RPMI7951 (cell line): Measurements from ENCODE around the gene CAMK1D. TPM values are rescaled to one million over a fixed set of nuclear protein-coding genes. Genes with fewer than 3 reads are reported as not detected.
A peak's percentile ranks its signal among the peaks of the same experiment; 100 is the strongest.
"Not testable (repeated sequence)": the region's sequence is repeated elsewhere in the genome, so short reads cannot be mapped to it uniquely, and the experiment has no call there.

Source experiments
- DNase-seq: peaks from one replicate; pipeline ENCODE4 v3.0.0-alpha.2; 2012; ENCODE audit warnings: low read depth
- total RNA-seq: library from RNA; depleted of rRNA; stranded (reverse); fragments of >200 nt; shearing (Covaris generic); gene quantifications from 2 replicates; pipeline ENCODE4 v1.2.3, GENCODE V29; 2014; rRNA removed

CAMK1D gene
- not detected in 2 replicates for total RNA-seq

GRCh38 chr10:12348870-12349628 is at the start of gene CAMK1D:
Gene CAMK1D (plus strand): TSS chr10:12349547.
- DNase-seq, result peak; percentile 59

DNA sequence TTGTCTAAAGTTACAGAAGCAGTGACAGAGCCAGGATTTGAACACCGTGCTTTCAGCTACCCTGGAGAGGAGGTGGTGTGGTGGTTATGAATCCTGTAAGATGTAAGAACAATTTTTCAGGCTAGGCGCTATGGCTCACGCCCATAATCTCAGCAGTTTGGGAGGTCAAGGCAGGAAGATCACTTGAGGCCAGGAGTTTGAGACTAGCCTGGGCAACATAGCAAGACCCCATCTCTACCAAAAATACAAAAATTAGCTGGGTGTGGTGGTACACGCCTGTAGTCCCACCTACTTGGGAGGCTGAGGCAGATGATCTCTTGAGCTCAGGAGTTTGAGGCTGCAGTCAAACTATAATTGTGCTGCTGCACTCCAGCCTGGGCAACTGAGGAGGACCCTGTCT is 48.3 kb upstream of the CAMK1D start:
- DNase-seq, result not testable (repeated sequence)

DNA sequence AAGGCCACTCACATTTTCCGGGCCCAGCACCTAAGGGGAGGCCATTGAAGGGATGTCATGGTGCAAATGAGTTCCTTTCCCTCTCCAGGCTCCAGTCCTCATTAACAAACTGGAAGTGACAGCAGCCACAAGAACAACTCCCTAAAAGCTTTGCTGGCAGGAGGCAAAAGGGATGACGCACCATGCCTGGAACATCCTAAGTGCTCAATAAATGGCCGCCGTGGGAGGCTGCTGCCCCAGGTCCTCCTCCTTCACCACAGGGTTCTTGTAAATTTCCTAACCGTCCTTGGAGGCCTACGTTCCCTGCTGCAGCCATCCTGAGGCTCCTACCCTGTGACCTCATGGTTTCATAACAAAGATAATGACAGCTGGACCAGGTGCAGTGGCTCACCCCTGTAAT is 41.3 kb upstream of the CAMK1D start:
- no peak for DNase-seq

DNA sequence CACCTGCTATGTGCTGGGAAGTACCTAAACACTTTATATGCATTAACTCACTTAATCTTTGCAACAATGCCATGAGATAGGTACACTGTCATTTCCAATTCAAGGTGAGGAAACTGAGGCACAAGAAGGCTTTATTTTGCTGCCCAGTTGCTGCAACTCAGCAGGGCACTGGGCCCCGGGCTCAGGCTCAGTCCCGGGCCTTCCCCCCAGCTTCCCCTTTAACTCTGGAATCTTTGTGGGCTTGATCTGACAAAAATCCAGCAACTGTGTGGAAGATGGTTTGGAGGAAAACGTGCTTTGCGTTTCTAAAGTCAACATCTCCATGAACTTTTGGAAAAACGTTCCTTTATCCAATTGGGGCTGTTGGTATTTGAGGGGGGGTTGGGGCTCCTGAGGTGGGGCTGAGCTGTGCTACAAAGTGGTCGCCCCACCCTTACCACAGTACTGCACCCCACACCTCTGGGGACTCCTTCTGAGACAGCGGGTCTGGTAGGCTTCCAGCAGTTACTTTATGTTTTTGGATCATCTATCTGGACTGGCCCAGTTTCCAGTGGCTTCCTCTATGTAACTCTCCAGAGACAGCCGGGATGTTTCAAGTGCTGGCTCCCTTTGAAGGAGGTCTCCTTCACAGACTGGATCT is 40.5 kb upstream of the CAMK1D start:
- DNase-seq, result no peak

- DNase-seq, result not testable (repeated sequence)
Measured at GRCh38 chr10:12309783-12310182, 39.6 kb upstream of the CAMK1D start.

DNA sequence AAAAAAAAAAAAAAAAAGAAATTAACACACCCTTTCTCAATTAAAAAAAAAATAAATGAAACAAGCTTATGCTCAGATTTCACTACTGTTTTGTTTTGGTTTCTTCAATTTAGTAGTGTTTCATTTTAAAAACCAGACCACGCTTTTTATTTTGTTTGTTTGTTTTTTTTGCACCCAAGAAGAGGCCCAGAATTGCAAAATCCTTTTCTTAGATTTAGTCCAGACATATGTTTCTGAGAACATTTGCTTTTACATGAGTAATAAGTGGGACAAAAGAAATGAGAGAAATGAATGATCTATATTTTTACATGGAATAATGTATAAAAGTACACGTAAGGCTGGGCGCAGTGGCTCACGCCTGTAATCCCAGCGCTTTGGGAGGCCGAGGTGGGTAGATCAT is 34.5 kb upstream of the CAMK1D start:
- no peak for DNase-seq

DNA sequence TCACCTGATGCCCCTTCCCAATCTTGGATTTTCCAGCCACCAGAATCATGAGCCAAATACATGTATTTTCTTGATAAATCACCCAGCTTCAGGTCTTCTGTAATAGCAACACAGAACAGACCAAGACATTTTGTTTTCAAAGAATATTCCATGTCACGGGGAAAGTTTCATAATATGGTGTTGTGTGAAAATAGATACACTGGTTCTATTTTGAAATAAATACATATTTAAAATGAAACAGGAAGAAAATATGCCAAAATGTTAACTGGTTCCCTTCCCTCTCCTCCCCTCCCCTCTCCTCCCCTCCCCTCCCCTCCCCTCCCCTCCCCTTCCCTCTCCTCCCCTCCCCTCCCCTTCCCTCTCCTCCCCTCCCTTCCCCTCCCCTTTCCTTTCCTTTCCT is 30.3 kb upstream of the CAMK1D start:
- DNase-seq, result no peak

GRCh38 chr10:12320892-12321291 is 28.5 kb upstream of the CAMK1D start:
- DNase-seq, result no peak

GRCh38 chr10:12321641-12322040 is 27.7 kb upstream of the CAMK1D start:
- DNase-seq, result no peak

GRCh38 chr10:12322583-12323131 is 26.7 kb upstream of the CAMK1D start:
- DNase-seq, result no peak

GRCh38 chr10:12324530-12324929 is 24.8 kb upstream of the CAMK1D start:
- DNase-seq, result no peak

DNA sequence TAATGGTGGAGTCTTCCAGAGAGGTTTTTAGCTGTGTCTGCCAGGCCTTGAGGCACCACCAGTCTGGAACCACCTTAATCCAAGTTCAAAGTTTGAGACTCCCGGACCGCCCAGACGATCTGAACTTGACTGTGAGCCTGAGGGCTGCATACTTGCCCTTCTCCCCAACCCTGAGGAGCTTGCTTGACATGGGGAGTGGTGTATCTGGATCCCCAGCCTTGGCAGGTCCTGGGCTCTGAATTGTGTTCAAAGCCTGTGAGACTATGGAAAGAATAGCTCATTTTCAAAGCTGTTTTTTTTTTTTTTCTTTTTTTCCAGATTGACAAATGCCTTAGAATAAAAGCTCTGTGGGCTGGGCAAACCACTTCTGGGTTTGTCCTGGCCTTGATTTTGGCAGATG is 22.3 kb upstream of the CAMK1D start:
- DNase-seq, result no peak

DNA sequence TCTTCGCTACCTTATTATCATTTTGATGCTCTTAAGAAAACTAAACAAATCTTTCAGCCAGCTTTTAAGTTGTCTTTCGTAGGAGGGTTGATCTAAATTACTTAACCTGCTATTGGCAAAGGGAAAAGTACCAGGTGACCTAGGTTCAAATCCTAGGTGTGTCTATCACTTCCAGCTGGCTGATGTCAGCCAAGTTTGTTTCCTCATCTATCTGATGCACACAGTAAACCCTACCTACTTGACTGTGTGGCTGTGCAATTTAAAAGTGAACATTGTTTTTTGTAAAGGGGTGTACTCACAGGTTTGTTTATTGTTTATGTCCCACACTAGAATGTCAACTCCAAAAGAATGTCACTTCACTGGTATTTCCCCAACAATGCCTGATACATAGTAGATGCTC is 21.9 kb upstream of the CAMK1D start:
- DNase-seq, result no peak

GRCh38 chr10:12328312-12328711 is 21.0 kb upstream of the CAMK1D start:
- not testable (repeated sequence) for DNase-seq

DNA sequence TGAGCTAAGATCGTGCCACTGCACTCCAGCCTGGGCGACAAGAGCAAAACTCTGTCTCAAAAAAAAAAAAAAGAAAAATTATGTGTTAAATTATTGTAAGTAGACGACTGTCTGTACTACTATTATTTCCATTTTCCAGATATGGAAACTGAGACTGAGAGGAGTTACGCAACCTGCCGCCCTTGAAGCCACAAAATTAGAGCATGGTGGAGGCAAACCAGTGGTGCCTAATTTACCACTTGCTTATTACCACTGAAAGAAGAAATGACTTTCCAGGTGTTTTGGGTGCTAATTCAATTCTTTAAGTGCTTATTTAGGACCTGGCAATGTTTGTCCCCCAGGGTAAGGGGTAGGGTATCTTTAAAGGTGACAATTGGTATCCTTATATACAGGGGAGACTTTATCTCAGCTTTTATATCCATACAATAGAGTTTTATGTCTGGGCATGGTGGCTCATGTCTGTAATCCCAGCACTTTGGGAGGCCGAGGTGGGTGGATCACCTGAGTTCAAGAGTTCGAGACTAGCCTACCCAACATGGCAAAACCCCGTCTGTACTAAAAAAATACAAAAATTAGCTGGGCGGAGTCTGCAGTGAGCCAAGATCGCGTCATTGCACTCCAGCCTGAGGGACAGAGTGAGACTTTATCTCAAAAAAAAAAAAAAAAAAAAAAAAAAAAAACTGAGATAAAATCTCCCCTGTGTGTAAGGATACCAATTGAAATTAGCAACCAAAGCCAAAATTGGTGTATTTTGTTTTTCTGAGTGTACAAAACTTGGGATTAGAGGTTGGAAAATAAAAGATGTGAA is 16.6 kb upstream of the CAMK1D start:
- DNase-seq, result peak; percentile 47

GRCh38 chr10:12333380-12334185 is 15.8 kb upstream of the CAMK1D start:
- DNase-seq, result peak; percentile 98

GRCh38 chr10:12334186-12334530 is 15.2 kb upstream of the CAMK1D start:
- no peak for DNase-seq

GRCh38 chr10:12335169-12335568 is 14.2 kb upstream of the CAMK1D start:
- not testable (repeated sequence) for DNase-seq

- DNase-seq, result peak; percentile 58
Measured at GRCh38 chr10:12337453-12338372, 11.6 kb upstream of the CAMK1D start.

GRCh38 chr10:12338981-12339380 is 10.4 kb upstream of the CAMK1D start:
- no peak for DNase-seq
